ENCODE measurements around the gene MPRIP. TPM values are rescaled to one million over a fixed set of nuclear protein-coding genes. Genes with fewer than 3 reads are reported as not detected.
"Not testable (repeated sequence)": the region's sequence is repeated elsewhere in the genome, so short reads cannot be mapped to it uniquely, and the experiment has no call there.

The MPRIP gene
- total and polyA plus RNA-seq, 12 donors: 88.5 to 234 (median 175) TPM

DNA sequence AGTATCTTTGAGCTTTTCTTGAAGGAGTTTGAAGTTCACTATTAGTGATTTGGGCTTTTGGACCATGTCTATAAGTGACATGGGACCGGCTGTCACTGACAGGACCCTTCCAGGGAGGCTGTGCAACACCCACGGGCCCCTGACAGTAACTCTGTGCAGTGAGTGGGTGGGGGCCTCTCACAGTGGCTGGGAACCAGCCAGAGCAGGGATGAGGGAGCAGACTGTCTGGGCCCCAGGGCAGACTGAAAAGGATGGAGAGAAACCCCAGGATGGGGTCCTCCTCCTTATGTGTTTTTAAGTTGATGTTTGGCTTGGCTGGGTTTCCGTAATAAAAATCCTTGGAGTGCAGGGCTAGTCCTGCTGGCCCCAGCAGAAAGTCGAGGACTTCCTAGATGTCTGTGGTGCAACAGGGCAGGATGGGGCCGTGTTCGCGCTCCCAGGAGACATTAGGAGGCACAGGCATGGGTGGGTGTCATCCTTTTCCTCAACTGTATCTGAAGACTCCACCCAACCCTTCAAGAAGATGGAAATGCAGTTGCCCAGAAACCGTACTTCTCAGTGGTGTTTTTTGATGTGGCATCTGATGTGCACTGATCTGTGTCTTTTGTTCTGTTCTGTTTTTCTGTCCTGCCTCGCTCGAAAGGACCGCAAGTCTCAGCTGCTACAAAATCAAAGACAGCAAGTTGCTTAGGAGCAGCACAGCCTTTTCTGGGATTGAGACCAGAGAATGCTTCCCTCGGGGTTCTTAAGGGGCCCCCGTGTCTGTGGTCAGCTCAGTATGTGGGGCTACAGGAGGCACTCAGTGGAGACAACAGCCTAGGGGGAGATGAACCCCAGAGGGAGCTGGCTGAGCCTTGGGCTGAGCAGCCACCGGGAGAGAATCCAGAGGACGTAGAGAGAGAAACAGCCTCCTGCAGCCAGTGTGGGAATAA is 139.7 kb downstream of the MPRIP start:
- Histone ChIP-seq H3K4me3 (no peak overlapping the region), H3K4me1 (replicated peaks in 1 of 2) (peaks cover 0 to 10% of the 10 kb centered on the region in 2 donors), H3K9me3 (replicated peaks in 1 of 3) (no peaks in the 10 kb centered on the region), H3K27me3 (no peaks in the 10 kb centered on the region), H3K36me3 (replicated peaks in 1 of 2) (peaks cover 0 to 72% of the 10 kb centered on the region in 2 donors), H3K27ac (peak overlapping the region in 1 of 5 donors; percentile 12)
- WGBS, 4 donors: 70 to 82% (median 81%) methylated on average over 15 of the region's 15 CpGs
- intact Hi-C loops (cut with DNase I): no loop called here
- no peak for DNase-seq
- TF ChIP-seq POLR2A (IDR thresholded peaks at IDR 0.05): no peak
- TF ChIP-seq, protein P1, sequence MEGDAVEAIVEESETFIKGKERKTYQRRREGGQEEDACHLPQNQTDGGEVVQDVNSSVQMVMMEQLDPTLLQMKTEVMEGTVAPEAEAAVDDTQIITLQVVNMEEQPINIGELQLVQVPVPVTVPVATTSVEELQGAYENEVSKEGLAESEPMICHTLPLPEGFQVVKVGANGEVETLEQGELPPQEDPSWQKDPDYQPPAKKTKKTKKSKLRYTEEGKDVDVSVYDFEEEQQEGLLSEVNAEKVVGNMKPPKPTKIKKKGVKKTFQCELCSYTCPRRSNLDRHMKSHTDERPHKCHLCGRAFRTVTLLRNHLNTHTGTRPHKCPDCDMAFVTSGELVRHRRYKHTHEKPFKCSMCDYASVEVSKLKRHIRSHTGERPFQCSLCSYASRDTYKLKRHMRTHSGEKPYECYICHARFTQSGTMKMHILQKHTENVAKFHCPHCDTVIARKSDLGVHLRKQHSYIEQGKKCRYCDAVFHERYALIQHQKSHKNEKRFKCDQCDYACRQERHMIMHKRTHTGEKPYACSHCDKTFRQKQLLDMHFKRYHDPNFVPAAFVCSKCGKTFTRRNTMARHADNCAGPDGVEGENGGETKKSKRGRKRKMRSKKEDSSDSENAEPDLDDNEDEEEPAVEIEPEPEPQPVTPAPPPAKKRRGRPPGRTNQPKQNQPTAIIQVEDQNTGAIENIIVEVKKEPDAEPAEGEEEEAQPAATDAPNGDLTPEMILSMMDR (IDR thresholded peaks at IDR 0.05): no peak

DNA sequence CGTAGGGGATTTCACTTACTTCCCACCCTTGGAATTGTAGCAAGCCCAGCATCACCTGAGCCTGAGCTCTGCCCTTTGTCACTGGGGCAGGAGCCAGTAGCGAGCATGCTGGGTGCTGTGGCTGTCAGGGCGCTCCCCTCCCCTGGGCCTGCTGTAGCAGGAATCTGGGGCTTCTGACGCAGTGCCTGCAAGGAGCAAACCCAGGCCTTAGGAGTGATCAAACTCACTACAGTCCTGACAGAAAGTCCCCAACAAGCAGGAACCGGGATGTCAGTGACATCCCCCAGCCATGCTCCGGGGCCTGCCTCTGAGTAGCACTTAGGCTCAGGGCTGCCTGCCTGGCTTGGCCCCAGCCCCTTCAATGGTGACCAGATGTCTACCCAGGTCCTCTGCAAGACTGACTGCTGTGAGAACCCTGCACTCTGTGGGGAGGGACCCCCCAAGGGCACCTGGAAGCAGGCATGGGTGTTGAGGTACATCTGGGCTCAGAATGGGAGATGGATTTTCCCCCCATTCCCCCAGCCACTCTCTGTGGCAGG is 140.4 kb downstream of the MPRIP start:
- 70 to 95% (median 87%) methylated on average over 1 to 6 of the region's 6 CpGs for WGBS, 4 donors
- Histone ChIP-seq H3K27me3 (no peaks in the 10 kb centered on the region), H3K4me3 (no peak overlapping the region), H3K9me3 (replicated peaks in 1 of 3) (no peaks in the 10 kb centered on the region), H3K27ac (no peak overlapping the region), H3K36me3 (replicated peaks in 1 of 2) (peaks cover 0 to 64% of the 10 kb centered on the region in 2 donors), H3K4me1 (replicated peaks in 1 of 2) (peaks cover 0 to 10% of the 10 kb centered on the region in 2 donors)
- TF ChIP-seq, protein P1 (IDR thresholded peaks at IDR 0.05): no peak
- no peak for TF ChIP-seq POLR2A (IDR thresholded peaks at IDR 0.05)
- intact Hi-C loops (cut with DNase I): no loop called here
- no peak for DNase-seq

DNA sequence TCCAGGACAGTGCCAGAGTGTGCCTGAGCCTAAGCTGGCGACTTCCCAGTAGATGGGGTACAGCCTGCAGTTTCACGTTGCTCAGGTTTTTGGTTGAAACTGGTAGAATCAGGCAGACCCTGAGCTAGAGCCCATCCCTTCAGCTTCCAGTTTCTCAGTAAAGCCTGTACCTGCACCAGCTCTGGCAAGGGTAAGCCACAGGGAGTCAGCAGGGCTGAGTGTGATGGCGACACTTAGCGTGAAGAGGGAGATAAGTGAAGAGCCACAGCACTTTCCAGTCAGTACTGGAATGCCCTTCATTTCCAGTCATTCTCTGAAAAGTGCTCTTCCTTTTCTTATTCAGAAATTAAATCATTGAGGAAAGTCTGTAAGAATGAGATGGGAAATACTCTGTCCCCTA is 141.5 kb downstream of the MPRIP start:
- intact Hi-C loops (cut with DNase I): no loop called here
- WGBS, 4 donors: 94 to 100% (median 96%) methylated on average over 3 to 4 of the region's 4 CpGs
- Histone ChIP-seq H3K4me1 (replicated peaks in 1 of 2) (peaks cover 0 to 10% of the 10 kb centered on the region in 2 donors), H3K36me3 (replicated peaks in 1 of 2) (peaks cover 0 to 63% of the 10 kb centered on the region in 2 donors), H3K4me3 (no peak overlapping the region), H3K9me3 (replicated peaks in 1 of 3) (no peaks in the 10 kb centered on the region), H3K27me3 (no peaks in the 10 kb centered on the region), H3K27ac (no peak overlapping the region)
- DNase-seq: no peak
- TF ChIP-seq POLR2A (IDR thresholded peaks at IDR 0.05): no peak
- TF ChIP-seq, protein P1 (IDR thresholded peaks at IDR 0.05): no peak

DNA sequence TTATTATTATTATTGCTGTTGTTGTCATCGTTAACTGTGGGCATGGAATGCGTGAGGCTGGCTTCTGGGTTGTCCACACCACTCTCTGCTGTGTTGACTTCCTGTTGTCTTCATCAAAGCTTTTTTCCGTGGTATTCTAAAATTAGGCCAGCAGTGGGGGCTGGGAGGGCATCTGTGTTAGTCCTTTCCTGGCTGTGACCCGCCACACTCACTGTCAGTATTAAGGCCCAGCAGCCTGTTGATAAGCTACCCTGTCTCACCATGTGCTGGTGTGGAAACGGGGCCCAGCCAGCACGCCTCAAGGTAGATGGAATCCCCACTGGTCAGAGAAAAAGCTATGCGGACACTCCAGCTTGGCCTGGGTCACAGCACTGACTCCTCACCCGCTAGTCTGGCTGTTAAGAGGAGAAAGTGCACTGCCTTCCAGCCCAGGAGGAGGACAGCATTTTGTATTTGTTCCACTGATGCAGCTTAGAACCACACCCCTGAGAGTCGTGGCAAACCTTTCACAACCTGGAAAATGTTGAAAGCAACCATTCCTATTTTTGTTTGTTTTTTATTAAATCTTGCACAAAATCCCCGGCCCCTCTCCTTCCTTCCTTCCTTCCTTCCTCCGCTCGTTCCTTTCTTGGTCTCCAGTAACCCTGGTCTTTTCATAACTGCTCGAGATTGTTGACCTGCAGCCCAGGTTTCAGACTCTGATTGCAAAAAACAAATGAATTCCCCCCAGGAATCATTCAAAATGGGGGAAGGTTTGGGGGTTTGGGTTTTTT is 142.9 kb downstream of the MPRIP start:
- intact Hi-C loops (cut with DNase I); H3K4me3 ChIP-seq; DNase-seq; H3K9me3 ChIP-seq (replicated peaks in 1 of 3); H3K27me3 ChIP-seq; H3K27ac ChIP-seq: not testable (repeated sequence)
- peaks cover 0 to 55% of the 10 kb centered on the region in 2 donors for H3K36me3 ChIP-seq (replicated peaks in 1 of 2)
- peaks cover 0 to 16% of the 10 kb centered on the region in 2 donors for H3K4me1 ChIP-seq (replicated peaks in 1 of 2)
- 71 to 76% (median 75%) methylated on average over 11 to 13 of the region's 13 CpGs for WGBS, 4 donors
